ENCODE results near the gene GLT8D1.
"Not testable (repeated sequence)": the region's sequence is repeated elsewhere in the genome, so short reads cannot be mapped to it uniquely, and the experiment has no call there.

The GLT8D1 gene, protein sequence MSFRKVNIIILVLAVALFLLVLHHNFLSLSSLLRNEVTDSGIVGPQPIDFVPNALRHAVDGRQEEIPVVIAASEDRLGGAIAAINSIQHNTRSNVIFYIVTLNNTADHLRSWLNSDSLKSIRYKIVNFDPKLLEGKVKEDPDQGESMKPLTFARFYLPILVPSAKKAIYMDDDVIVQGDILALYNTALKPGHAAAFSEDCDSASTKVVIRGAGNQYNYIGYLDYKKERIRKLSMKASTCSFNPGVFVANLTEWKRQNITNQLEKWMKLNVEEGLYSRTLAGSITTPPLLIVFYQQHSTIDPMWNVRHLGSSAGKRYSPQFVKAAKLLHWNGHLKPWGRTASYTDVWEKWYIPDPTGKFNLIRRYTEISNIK
- 41.4 to 58.2 (median 49.5) reads per million in 4 experiments for total RNA-seq

DNA sequence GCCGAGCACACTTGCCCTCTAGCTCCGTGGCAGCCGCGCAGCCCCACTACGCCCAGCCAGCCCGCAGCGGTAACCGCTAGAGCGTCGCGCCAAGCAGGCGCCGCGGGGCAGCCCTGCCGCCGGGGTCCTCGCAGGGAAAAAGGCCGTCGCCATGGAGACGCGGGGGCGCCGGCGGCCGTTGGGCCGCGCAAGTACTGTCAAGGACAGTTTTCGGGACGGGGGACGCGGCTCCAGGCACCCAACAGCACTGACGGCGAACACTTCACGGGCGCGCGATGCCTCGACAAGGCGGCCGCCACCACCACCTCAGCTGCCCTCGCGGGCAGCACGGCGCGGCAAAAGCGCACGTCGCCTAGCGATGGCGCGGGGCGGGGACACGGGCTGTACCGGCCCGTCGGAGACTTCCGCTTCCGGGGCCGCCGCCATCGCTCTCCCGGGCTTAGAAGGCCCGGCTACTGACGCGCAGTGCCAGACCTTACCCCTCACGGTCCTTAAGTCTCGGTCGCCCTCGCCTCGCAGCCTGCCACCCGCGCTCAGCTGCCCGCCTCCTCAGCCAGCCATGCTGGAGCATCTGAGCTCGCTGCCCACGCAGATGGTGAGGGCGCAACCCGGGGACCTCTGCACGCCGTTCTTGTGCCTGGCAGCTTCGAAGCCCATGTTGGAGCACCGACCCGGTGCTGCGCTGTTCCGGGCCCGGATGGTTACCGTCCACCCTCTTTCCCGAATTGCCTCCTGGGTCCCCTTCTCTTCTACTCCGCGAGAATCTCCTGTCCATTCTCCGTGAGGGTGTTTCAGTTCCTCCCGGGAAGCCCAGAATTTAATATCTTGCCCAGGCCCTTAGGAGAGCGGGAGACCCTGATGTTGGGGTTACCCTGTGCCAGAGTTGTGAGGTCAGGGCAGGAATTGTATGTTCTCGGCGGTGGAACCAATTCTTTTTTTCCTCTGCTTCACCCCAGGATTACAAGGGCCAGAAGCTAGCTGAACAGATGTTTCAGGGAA lies at the start of gene GLT8D1, which contains the start of gene SPCS1:
TSS of gene GLT8D1 (minus strand) at position 104 of the 999 bp plus-strand sequence. CDS start 5,331 bp downstream, outside the sequence.
TSS of gene SPCS1 (plus strand) at position 419 of the 999 bp plus-strand sequence. CDS start at position 560, 141 bp downstream.
- peak; percentile 75 for DNase-seq

GRCh38 chr3:52754373-52754772 lies 48.8 kb upstream of the GLT8D1 start:
- DNase-seq, result no peak

DNA sequence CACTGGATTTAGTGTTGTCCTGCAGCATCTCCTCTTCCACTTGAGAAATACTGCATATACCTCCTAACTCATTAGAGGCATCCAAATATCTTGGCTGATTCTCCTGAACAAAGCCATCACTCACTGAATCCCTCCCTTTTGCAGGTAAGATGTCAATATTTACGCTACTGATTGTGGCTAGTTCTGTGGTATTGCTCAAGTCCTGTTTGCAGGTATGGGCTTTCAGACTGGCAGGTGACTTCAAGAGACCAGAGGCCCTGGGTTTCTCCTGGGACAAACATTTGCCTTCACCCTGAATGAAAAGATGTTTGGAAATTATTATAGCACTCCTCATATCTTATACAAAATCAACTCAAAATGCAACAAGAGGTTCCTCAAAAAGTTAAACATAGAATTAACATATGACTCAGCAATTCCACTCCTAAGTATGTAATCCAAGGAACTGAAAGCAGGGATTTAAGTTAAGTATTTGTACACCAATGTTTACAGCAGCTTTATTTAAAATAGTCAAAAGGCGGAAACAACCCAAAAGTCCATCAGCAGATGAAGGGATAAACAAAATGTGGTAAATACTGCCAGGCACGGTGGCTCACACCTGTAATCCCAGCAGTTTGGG lies 46.6 kb upstream of the GLT8D1 start:
- no peak for DNase-seq

DNA sequence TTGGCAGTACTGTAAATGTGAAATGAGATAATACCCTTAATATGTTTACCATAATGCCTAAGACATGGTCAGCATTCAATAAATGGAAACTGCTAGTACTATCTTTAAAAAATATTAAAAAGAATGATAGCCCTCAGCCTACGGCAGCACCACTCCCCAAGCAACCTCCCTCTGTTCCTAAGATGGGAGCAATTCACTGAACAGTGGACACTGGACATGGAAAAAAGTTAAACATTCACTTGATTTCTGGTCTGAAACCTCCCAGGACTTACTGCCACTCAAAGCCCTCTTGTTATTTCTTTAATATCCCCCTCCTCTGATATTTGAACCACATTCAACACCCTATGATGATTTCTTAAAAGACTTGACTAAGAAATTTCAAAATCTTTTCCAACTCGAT lies 38.1 kb upstream of the GLT8D1 start:
- DNase-seq, result no peak

- no peak for DNase-seq
Observed at GRCh38 chr3:52743152-52743551, 37.6 kb upstream of the GLT8D1 start.

GRCh38 chr3:52742418-52743041 lies 36.9 kb upstream of the GLT8D1 start:
- no peak for DNase-seq

GRCh38 chr3:52739730-52740129 lies 34.1 kb upstream of the GLT8D1 start:
- DNase-seq, result no peak

DNA sequence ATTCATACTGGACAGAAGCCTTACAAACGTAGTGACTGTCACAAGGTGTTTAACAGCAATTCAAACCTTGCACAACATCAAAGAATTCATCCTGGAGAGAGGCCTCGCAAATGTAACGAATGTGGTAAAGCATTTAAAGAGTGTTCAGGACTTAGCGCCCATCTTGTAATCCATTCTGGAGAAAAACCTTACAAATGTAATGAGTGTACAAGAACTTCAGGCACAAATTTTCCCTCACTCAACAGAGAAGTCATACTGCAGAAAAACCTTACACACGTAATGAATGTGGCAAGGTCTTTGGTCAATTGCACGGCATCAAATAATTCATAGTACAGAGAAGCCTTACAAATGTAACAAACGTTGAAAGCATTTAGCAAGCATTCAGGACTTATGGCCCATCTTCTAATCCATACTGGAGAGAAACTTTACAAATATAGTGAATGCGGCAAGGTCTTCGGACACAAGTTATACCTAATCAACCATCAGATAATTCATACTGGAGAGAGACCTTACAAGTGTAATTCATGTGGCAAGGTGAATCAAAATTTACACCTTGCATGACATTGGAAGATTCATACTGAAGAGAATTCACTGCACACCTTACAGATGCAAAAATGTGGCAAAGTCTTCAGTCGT lies 27.8 kb upstream of the GLT8D1 start:
- DNase-seq, result no peak

DNA sequence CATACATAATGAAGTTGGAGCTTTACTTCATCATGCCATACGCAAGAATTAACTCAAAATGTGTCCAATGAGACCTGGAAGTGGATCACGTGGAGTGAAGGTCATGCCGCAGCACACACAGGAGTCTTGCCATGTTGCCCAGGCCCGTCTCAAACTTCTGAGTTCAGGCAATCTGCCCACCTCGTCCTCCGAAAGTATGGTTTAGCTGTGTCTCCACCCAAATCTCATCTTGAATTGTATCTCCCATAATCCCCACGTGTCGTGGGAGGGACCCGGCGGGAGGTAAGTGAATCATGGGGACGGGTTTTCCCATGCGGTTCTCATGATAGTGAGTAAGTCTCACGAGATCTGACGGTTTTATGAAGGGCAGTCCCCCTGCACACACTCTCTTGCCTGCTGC lies 26.0 kb upstream of the GLT8D1 start:
- DNase-seq, result no peak

DNA sequence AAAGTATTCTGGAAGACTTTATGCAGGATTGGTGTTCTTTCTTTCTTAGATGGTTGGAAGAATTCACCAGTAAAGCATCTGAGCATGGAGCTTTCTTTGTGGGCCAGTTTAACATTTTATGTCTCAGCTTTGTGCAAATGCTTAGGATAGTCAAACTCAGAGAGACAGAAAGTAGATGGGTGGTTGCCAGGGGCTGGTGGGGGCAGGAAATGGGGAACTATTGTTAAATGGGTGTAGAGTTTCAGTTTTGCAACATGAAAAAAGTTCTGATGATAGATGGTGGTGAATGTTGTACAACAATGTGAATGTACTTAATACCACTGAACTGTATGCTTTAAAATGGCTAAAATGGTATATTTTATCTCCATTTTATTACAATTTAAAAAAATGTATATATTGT lies 25.1 kb upstream of the GLT8D1 start:
- no peak for DNase-seq

DNA sequence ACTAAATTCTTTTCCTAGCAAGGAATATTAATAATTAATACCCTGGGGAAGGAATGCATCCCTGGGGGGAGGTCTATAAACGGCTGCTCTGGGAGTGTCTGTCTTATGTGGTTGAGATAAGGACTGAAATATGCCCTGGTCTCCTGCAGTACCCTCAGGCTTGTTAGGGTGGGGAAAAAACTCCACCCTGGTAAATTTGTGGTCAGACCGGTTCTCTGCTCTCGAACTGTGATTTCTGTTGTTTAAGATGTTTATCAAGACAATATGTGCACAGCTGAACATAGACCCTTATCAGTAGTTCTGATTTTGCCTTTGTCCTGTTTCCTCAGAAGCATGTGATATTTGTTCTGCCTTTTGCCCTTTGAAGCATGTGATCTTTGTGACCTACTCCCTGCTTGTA lies 23.2 kb upstream of the GLT8D1 start:
- DNase-seq, result not testable (repeated sequence)

DNA sequence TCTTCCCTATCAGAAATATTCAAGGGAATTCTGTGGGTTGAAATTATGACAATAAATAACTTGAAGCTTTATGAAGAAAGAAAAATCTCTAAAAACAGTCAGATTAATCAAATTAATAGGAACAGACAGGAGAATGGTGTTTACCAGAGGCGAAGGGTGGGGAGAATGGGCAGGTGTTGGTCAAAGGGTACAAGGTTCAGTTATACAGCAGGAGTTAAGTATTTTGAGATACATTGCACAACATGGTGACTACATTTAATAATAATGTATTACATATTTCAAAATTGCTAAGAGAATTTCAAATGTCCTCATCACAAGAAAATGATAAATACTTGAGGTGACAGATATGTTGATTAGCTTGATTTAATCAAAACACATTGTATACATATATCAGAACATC lies 18.9 kb upstream of the GLT8D1 start:
- no peak for DNase-seq

GRCh38 chr3:52723935-52724334 lies 18.3 kb upstream of the GLT8D1 start:
- DNase-seq, result no peak

DNA sequence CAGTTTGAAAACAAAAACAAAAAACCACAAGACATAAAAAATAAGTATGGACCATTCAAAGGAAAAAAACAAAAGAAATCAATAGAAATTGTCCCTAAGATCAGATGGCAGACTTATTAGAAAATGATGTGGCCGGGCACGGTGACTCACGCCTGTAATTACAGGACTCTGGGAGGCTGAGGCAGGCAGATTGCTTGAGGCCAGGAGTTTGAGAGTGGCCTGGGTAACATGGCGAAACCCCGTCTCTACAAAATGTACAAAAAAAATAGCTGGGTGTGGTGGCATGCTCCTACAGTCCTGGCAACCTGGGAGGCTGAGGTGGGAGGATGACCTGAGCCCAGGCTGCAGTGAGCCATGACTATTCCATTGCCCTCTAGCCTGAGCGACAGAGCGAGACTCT lies 16.9 kb upstream of the GLT8D1 start:
- DNase-seq, result no peak

DNA sequence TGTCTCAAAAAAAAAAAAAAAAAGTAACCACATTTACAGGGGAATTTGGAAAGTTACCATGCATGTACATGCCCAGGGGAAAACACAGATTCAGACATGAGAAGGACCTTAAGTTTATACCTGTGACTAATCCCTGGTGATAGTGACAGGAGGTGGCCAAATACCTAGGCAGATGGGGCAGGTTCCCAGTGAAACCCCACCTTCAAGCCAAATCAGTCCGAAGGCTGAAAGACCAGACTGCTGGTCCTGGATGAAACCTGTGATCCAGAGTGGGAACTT lies 16.1 kb upstream of the GLT8D1 start:
- DNase-seq, result no peak

- no peak for DNase-seq
Observed at GRCh38 chr3:52721002-52721729, 15.6 kb upstream of the GLT8D1 start.

- no peak for DNase-seq
Observed at GRCh38 chr3:52719618-52720017, 14.0 kb upstream of the GLT8D1 start.

- DNase-seq, result no peak
Observed at GRCh38 chr3:52715714-52716305, 10.2 kb upstream of the GLT8D1 start.

DNA sequence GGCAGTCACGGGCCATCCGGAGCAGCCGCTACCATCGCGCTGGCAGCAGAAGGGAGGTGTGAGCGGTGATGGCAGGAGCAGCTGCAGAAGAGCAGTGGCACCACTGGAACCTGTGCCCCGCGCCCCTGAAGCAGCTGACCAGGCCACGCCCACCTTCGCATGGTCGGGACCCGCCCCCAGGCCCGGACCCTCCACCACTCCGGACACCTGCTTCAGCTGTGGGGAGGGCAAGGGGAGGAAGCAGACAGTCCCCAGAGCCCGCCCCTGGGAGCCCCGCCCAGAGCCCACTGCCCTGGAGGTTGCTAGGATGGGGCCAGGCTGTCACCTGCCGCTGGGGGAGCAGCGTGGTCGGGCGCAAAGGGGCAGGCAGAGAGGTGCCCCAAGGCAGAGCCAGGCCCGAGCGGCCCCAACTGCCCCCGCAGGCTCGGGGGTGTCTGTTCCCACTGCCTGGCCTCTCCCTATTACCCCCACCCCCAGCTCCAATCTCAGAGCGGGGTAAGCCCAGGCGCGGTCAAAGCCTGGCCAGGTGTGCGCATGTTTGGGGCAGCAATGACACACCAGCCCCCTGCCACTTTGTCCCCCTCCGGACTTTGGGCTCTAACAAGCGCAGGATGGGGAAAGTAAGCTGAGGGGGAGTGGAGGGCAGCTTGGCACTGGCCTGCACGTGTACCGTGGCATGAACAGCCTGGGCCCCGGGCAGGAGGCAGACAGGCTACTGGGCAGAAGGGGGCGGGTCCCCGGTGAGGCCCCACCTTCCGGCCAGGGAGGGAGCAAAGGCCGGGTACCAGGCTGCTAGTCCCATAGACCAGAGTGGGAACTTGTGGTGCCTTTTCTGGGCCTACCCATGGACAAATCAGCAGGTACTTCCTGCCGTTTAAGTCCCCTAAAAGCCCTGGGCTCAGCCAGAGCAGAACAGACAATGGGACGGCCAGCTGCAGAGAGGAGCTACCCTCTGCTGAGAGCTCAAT lies 9.0 kb upstream of the GLT8D1 start:
- no peak for DNase-seq
